22Rv1 (cell line): ENCODE measurements around the gene KSR2.

Experiments
- CTCF ChIP-seq: fragments of 450-650 bp; IDR thresholded peaks from 2 replicates; pipeline ENCODE4 v1.5.1; 2017; ENCODE audit warnings: mild to moderate bottlenecking
- ZFX ChIP-seq: fragments of 450-650 bp; IDR thresholded peaks from 2 replicates; pipeline ENCODE4 v1.6.1; 2017; ENCODE audit warnings: antibody characterized with exemption, borderline replicate concordance

- TF ChIP-seq CTCF (no peak), ZFX (no peak)
Observed at GRCh38 chr12:117483501-117483900, 485.3 kb downstream of the KSR2 start.
